Activated CD4-positive, alpha-beta T cell treated with anti-CD3 and anti-CD28 coated beads, Interleukin-2, amount 50 U/mL, for 4 hours (primary cell): Measurements from ENCODE around the gene LMBR1.
A peak's percentile ranks its signal among the peaks of the same experiment; 100 is the strongest.
"Not testable (repeated sequence)": the region's sequence is repeated elsewhere in the genome, so short reads cannot be mapped to it uniquely, and the experiment has no call there.

ENCODE experiments used
- DNase-seq, 2 experiments: peaks; one replicate each; pipeline ENCODE4 v3.0.0-alpha.2; 2020

Gene LMBR1, protein sequence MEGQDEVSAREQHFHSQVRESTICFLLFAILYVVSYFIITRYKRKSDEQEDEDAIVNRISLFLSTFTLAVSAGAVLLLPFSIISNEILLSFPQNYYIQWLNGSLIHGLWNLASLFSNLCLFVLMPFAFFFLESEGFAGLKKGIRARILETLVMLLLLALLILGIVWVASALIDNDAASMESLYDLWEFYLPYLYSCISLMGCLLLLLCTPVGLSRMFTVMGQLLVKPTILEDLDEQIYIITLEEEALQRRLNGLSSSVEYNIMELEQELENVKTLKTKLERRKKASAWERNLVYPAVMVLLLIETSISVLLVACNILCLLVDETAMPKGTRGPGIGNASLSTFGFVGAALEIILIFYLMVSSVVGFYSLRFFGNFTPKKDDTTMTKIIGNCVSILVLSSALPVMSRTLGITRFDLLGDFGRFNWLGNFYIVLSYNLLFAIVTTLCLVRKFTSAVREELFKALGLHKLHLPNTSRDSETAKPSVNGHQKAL

DNA sequence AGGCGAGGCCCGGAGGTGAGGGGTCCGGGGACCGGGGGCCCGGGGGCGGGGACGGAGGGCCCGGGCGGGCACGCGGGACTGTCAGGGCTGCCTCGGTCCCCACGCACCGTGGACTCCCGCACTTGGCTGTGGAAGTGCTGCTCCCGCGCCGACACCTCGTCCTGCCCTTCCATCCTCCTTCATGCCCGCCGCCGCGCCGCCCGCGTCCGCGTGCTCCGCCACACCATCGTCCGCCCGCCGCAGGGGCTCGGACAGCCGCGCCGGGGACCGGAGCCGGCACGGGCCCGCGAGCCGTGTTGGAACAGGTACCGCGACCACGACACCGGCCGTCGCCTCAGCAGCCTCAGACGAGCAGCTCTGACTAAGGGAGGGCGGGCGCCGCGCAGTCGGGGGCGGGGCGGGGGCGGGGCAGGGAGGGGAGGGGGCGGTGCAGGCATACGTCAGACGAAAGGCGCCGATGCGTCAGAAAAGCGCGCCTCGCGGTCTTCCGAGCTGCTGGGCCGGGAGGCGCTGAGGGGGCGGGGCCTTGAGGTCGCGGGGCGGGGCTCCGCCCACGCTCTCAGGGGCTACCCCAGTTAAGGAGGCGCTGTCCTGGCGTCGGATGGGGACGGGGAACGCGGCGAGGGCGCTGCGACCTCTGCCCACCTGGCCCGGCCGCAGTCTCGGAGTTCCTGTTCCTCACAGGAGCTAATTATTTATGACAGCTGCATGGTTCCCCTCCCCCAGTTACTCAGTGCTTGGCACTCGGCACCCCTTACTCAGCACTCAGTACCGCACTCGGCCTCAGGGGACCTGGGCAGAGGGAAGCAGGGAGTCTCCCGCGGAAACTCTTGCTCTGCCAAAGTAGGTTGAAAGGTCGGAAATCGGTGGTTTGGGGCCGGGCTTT is at the start of gene LMBR1:
TSS of gene LMBR1 (minus strand) at position 363 of the 886 bp plus-strand sequence. CDS start at position 173, 190 bp downstream.
- DNase-seq, result peak; percentile 91 to 92

DNA sequence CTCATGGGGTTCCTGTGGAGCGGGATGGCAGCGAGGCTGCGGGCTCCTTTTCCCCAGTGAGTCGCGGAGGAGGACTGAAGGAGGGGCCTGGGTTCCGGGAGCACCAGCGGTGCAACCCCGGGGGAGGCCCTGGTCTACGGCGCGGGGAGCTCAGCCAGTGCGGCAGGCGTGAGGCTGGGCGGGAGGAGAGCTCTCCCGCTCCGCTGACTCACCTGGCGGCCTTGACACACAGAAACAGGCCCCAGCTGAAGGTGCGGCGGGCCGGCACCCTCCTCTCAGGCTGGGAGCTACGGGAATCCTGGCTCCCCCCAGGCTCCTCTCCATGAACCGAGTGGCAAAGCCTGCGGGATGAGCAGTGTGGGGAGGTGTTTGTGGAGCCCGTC is 49.7 kb upstream of the LMBR1 start:
- DNase-seq, result no peak

DNA sequence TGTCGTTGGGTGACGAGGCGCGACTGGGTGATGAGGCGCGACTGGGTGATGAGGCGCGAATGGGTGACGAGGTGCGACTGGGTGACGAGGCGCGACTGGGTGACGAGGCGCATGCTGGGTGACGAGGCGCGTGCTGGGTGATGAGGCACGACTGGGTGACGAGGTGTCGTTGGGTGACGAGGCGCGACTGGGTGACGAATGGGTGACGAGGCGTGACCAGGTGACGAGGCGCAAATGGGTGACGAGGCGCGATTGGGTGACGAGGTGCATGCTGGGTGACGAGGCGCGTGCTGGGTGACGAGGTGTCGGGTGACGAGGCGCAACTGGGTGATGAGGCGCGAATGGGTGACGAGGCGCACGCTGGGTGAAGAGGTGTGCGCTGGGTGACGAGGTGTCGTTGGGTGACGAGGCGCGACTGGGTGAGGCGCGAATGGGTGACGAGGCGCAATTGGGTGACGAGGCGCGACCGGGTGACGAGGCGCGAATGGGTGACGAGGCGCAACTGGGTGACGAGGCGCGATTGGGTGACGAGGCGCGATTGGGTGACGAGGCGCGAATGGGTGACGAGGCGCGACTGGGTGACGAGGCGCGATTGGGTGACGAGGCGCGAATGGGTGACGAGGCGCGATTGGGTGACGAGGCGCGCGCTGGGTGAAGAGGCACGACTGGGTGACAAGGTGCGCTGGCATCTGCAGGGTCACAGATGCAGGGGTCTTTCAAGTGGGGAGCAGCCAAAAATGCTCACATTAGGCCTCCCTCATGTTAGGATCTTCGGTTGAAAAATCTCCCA is 48.6 kb upstream of the LMBR1 start:
- DNase-seq, result no peak

DNA sequence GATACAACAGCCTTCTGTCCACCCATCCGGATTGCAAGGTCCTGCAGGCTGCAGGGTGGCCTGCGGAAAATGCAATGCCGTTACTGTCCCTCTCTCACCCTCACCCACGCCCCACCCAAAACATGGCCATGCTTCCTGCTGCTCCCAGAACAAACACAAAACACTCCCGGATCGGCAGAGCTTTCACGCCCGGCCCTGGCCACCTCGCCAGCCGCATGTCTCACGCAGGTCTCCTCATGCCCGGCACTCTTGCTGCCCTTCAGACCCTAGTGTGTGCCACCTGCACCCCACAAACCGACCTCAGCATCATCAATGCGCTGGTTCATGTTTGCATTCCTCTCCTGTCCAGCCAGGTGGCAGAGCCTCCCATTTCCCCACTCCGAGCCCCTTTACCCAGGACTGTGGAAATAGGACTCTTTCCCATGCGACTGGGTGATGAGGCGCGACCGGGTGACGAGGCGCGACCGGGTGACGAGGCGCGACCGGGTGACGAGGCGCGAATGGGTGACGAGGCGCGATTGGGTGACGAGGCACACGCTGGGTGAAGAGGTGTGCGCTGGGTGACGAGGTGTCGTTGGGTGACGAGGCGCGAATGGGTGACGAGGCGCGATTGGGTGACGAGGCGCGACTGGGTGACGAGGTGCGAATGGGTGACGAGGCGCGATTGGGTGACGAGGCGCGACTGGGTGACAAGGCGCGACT is 47.6 kb upstream of the LMBR1 start:
- no peak for DNase-seq

DNA sequence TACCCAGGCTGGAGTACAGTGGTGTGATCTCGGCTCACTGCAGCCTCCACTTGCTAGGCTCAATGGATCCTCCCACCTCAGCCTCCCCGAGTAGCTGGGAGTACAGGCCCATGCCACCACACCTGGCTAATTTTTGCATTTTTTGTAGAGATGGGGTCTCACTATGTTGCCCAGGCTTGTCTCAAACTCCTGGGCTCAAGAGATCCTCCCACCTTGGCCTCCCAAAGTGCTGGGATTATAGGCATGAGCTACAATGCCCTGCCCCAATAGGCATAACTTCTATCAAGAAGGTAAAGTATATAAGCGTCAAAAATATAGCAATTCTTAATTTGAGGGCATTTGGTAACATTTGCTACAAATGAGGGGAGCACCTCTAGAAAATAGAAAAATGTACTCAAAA is 43.8 kb upstream of the LMBR1 start:
- not testable (repeated sequence) for DNase-seq

DNA sequence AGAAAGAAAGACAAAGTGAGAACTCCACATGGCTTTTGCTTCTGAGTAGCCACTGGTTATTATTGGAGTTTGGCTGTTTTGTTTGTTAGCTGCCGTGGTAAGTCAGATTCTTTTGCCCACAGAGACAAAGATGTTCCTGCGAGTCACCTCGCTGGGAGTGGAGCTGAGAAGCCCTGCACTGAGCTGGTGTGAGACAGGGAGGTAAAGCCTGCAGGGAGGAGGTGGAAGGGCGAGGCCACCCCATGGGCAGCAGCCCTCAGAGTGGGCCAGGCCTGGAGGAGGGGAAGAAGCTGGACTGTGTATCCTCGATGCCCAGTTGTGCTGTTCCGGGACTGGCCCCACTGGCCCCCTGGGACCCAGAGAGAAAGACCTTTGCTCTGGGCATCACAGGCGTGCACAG is 42.3 kb upstream of the LMBR1 start:
- DNase-seq, result no peak

DNA sequence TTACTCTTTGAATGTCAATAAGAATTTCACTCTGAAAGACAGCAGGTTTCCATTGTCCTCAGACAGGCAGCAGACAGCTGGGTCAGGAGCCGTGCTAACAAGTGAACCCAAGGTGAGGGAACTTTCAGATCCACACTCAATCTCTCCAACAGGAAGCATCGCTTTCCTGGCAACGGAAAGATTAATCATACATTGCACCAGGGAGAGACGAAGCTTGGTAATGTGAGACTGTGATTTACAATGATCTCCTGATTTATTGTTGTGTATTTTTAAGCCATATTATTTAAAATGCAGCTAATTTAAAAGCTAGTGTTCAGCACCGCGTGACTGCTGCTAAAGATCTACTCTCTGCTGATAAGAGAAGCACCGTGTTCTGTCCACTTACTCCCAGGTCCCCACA is 39.0 kb upstream of the LMBR1 start:
- no peak for DNase-seq

DNA sequence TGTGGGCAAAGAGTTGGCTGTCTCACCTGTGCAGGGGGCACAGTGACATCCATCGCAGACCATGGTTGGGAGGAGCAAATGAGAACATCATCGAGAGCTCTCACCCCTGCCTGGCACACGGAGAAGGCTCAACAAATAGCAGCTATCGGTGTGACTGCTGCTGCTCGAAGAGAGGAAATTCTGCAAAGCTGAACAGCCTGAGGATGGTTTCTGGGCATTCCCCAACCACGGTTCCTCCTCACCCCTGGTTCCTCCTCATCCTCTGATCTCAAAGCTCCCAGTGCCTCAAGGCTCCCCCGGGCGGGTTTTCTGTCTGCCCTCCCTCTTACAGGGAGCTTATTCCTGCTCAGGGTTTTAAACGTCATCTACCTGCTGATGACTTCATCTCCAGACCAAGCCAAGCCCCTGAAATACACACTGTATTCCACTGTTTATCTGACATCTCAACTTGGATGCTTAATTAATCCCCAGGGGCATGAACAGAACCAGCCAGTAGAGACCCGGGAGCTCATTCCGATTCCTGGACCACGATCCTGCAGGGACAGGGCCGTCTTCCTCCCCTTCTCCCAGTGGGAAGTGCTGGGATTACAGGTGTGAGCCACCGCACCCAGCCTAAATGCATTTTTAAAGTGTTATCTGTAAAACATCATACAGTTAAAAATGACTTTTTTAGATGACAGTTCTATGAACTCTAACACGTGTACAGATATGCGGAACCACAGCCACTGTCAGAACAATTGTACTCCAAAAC is 37.0 kb upstream of the LMBR1 start:
- DNase-seq, result peak; percentile 21 to 28

DNA sequence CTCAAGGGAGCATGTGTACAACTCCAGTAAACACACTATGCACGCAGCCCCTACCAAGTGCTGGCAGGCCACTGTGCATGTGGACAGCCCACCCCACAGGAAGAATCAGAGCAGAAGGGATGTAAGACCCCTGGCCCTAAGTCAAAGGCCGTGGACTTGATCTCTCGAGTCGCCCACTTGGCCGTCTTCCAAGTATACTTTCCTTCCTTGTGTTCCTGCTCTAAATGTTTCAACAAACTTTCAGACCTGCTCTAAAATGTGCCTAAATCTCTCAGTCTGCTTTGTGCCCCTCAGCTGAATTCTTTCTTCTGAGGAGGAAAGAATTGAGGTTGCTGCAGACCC is 35.4 kb upstream of the LMBR1 start:
- no peak for DNase-seq

DNA sequence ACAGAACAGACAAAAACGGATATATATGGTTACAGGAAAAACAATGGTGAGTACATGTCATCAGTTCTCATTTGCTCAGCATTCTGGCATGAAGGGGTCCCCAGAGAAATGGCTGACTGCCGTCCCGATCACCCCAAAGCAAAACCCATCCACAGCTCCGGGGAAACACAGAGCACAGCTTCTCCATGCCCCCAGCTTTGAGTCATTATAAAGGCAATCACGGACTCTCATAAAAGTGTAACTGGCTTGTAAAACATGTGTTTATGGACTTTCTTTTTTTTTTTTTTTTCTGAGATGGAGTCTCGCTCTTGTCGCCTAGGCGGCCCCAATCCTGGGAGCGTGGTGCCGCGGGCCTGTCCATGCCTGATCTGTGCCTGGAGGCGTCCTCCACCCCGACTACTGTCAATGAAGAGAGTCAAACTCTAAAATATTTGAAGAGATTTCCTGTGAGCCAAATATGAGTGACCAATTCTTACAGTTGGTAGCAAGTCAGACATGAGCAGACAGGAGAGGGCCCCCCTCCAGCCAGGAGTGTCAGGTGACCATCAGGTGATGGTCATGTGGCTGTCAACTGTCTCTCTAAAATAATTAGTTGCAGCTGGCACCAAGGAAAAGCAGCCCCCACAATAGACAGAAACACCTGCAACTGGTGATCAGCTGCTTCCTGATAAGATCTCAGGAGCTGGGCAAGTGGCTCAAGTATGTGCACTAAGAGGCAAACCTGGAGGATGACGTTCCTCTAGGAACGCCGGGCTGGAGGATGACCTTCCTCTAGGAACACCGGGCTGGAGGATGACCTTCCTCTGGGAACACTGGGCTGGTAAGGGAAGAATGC is 34.8 kb upstream of the LMBR1 start:
- no peak for DNase-seq

DNA sequence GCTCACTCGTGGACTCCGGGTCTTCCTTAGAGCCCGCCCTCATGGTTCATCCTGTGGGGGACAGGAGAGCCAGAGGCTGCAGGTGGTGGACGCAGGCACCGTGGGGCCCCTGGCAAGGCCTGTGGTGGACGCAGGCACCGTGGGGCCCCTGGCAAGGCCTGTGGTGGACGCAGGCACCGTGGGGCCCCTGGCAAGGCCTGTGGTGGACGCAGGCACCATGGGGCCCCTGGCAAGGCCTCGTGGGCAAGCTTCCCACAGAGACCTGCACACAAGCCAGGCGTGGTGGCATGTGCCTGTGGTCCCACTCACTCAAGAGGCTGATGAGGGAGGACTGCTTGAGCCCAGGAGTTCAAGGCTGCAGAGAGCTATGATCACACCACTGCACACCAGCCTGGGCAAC is 32.8 kb upstream of the LMBR1 start:
- not testable (repeated sequence) for DNase-seq

DNA sequence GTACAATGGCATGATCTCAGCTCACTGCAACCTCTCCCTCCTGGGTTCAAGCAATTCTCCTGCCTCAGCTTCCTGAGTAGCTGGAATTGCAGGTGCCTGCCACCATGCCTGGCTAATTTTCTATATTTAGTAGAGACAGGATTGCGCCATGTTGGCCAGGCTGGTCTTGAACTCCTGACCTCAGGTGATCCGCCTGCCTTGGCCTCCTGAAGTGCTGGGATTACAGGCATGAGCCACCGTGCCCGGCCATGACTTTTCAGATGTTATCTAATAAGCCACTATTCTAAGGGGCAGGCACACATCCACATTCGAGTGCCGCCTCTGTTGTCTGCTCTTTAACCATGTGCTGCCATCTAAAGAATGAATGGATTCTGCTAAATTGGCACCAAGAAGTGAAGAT is 29.3 kb upstream of the LMBR1 start:
- not testable (repeated sequence) for DNase-seq

DNA sequence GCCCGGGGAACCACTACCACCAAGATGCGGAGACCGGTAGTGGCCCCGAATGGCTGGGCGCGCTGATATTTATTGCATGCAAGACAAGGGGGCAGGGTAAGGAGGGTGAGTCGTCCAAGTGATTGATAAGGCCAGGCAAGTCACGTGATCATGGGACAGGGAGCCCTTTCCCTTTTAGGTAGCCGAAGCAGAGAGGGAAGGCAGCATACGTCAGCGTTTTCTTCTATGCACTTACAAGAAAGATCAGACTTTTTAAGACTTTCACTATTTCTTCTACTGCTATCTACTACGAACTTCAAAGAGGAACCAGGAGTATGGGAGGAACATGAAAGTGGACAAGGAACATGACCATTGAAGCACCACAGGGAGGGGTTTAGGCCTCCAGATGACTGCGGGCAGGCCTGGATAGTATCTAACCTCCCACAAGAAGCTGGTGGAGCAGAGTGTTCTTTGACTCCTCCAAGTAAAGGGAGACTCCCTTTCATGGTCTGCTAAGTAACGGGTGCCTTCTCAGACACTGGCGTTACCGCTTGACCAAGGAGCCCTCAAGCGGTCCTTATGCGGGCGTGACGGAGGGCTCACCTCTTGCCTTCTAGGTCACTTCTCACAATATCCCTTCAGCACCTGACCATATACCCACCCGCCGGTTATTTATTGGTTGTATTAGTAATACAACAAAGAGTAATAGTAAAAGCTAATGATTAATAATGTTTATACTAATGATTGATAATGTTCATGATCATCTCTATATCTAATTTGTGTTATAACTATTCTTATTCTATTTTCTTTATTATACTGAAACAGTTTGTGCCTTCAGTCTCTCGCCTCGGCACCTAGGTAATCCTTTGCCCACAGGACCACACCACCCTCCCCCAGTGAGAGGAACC is 27.7 kb upstream of the LMBR1 start:
- DNase-seq, result not testable (repeated sequence)

DNA sequence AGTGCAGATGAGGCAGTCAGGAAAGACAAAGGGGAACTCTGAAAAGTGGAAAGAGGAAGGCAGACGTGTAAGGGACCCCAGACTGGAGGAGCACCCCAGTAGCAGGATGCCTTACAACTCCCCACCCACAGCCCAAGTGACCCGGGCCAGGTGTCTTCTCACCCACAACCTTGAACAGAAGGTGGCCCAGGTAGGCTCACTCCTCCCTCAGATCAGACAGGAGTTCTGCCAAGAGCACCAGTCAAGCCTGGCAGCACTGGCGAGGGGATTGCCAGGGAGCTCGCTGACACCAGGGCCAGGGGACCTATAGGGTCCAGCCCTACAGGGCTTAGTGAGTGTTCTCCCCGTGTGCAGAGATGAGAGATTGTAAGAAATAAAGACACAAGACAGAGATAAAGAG is 27.1 kb upstream of the LMBR1 start:
- DNase-seq, result no peak

DNA sequence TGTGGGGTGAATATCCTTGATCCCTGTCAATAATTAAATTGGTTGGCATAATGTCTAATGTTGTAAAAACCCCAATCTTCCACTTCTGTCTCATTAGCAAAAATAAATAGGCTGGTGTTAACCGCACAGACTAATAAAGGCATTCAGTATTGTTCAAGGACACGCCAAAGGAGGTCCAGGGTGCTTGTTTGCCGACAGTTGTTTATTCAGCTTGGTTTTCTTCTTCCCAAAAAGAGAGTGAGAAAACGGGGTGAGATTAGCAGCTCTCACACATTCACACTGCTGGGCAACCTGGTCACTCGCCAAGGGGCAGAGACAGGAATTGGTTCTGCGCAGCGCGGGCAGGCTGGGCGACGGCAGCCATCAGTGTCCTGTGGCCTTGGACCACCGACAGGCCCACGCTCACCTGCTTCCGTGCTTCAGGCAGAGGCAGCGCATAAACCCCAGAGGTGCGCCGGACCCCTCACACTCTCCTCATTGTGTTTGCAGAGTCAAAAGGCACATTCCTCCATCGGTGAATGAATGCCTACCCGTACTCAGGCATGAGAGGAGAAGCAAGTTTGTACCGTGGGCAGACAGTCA is 26.2 kb upstream of the LMBR1 start:
- DNase-seq, result no peak

DNA sequence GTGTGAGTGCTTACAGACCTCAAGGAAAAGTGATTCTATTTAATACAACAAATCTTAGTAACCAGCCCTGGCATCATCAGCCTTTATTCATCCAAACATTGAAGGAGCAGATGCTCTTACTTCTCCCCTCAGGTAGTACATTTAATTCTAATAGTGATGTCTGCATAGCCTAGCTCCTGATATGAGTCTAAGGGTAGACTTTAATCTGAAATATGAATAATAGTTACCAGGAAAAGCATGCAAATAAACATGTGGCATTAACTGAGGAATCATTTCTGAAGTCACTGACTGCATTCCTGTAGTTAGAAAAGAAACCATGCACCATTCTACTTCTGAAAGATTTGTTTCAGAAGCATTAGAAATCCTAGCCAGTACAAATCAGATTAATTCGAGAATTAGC is 25.7 kb upstream of the LMBR1 start:
- DNase-seq, result no peak

DNA sequence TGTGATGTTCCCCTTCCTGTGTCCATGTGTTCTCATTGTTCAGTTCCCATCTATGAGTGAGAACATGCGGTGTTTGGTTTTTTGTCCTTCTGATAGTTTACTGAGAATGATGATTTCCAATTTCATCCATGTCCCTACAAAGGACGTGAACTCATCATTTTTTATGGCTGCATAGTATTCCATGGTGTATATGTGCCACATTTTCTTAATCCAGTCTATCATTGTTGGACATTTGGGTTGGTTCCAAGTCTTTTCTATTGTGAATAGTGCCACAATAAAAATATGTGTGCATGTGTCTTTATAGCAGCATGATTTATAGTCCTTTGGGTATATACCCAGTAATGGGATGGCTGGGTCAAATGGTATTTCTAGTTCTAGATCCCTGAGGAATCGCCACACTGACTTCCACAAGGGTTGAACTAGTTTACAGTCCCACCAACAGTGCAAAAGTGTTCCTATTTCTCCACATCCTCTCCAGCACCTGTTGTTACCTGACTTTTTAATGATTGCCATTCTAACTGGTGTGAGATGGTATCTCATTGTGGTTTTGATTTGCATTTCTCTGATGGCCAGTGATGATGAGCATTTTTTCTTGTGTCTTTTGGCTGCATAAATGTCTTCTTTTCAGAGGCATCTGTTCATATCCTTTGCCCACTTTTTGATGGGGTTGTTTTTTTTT is 16.7 kb upstream of the LMBR1 start:
- DNase-seq, result not testable (repeated sequence)

DNA sequence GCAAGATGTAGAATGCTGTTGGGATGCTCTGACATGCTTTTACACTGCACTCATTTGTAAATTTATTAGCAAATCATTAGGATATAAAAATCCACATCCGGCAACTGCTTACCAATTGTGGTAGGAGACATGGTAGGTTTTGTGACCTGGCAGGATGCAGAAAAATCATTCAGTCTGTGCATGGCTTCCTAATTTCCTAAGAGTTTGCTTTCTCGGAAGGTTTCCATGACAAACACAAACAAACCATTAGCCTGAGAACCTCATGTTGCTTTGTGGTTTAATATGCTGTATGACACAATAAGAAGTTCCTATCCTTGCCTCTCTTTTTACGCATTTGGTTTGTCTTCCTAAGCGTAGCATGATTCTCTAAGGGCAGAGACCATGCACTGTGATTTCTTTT is 14.7 kb upstream of the LMBR1 start:
- DNase-seq, result no peak

DNA sequence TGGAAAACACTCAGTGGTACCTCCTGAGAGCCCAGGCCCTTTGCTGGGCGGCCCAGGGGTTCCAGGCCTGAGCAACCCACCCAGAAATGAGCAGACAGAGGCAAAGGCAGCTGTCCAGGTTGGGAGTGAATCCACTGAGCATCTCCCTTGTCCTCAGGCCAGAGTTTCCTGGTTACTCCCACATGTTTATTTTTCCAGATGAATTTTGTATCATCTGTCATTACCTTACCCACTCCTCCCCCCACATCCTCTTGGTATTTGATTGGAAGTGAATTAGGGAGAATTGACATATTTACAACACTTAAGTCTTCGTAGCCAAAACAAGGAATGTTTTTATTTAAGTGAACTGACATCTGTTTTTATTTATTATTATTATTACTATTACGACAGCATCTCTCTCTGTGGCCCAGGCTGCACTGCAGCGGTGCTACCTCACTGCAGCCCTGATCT is 13.2 kb upstream of the LMBR1 start:
- no peak for DNase-seq
